A673 (cell line): Measurements from ENCODE around the gene CNPPD1. TPM values are rescaled to one million over a fixed set of nuclear protein-coding genes. Genes with fewer than 3 reads are reported as not detected.

ENCODE experiments used
- BruUV-seq: library from RNA; stranded (reverse); fragments of 400-500 nt; replicated peaks from 2 replicates; lab custom pipeline; 2021; lab: Mats Ljungman, UMichigan
- CTCF ChIA-PET: fragments of 300-600 bp; sonication (Branson Sonifier 250); formaldehyde crosslinking; loops from one replicate; lab custom pipeline; 2022; ENCODE audit warnings: antibody characterized with exemption; lab: Charles Lee
- POLR2A ChIA-PET: fragments of 300-600 bp; sonication (Branson Sonifier 250); formaldehyde crosslinking; loops from one replicate; lab custom pipeline; 2022; ENCODE audit warnings: antibody characterized with exemption; ENCODE audit not compliant: low non-redundant PET; lab: Charles Lee
- DNase-seq: peaks from one replicate; pipeline ENCODE4 v3.0.0-alpha.2; 2015; ENCODE audit warnings: low spot score
- H3K27ac ChIP-seq: fragments of 200-600 bp; sonication (generic); 2 replicates; pipeline ENCODE4 v1.5.1; 2016; ENCODE audit warnings: mixed run types, low read depth, mild to moderate bottlenecking, mixed read lengths, antibody characterized with exemption, low read length; ENCODE audit not compliant: poor library complexity, severe bottlenecking
- H3K27me3 ChIP-seq: fragments of 200-600 bp; sonication (generic); replicated peaks from 2 replicates; pipeline ENCODE4 v1.6.1; 2017; ENCODE audit warnings: mixed run types, low read depth, mild to moderate bottlenecking, mixed read lengths, antibody characterized with exemption, low read length; ENCODE audit not compliant: insufficient read depth, poor library complexity
- H3K36me3 ChIP-seq: fragments of 200-600 bp; sonication (generic); 2 replicates; pipeline ENCODE4 v1.6.1; 2016; ENCODE audit warnings: mixed run types, mild to moderate bottlenecking, mixed read lengths, antibody characterized with exemption, low read length; ENCODE audit not compliant: insufficient read depth, poor library complexity, severe bottlenecking
- H3K4me1 ChIP-seq: fragments of 200-600 bp; sonication (generic); 2 replicates; pipeline ENCODE4 v1.6.1; 2017; ENCODE audit warnings: mixed run types, mild to moderate bottlenecking, mixed read lengths, antibody characterized with exemption, low read length; ENCODE audit not compliant: insufficient read depth, poor library complexity, severe bottlenecking
- H3K4me3 ChIP-seq: fragments of 200-600 bp; sonication (generic); 2 replicates; pipeline ENCODE4 v1.5.1; 2016; ENCODE audit warnings: low read depth, mixed run types, mild to moderate bottlenecking, mixed read lengths, low read length; ENCODE audit not compliant: poor library complexity, severe bottlenecking
- H3K9me3 ChIP-seq: fragments of 200-600 bp; sonication (generic); 2 replicates; pipeline ENCODE4 v1.6.1; 2016; ENCODE audit warnings: mixed run types, low read depth, mild to moderate bottlenecking, mixed read lengths, antibody characterized with exemption, low read length; ENCODE audit not compliant: poor library complexity, severe bottlenecking
- CTCF ChIP-seq: fragments of 300-800, 200-600 bp; sonication (generic); conservative IDR thresholded peaks from 2 replicates; pipeline ENCODE4 v1.5.1; 2017; ENCODE audit warnings: low read depth, mild to moderate bottlenecking, antibody characterized with exemption, low read length, moderate library complexity, mixed read lengths
- EZH2 ChIP-seq: fragments of 200-600 bp; sonication (generic); IDR thresholded peaks from 2 replicates; pipeline ENCODE4 v1.6.1; 2017; ENCODE audit warnings: borderline replicate concordance, low read depth, mild to moderate bottlenecking, mixed read lengths, antibody characterized with exemption, low read length; ENCODE audit not compliant: poor library complexity, severe bottlenecking
- intact Hi-C: fragments of 100-400 bp; cut with micrococcal nuclease; formaldehyde crosslinking; loops from one replicate; pipeline ENCODE4 v1.10.0; 2022; ENCODE audit not compliant: unreplicated experiment
- total RNA-seq: library from RNA; stranded (reverse); gene quantifications from 2 replicates; pipeline ENCODE4 v1.2.3, GENCODE V29; 2021

Gene CNPPD1
- total RNA-seq, 1 experiment from 2014 or later = 38.0 TPM

GRCh38 chr2:219175928-219176817 is 552 bp downstream of the CNPPD1 start:
- no TSS peak for BruUV-seq
- ChIA-PET POLR2A (interaction anchor here (0.7 kb wide), 1 partner anchor 29 kb away, joined by 3 read pairs; no protein-coding TSS in a partner anchor), CTCF (interaction anchor here (0.5 to 1.6 kb wide), 4 partner anchors 17 to 119 kb away, joined by 3 to 7 read pairs (median 5); no protein-coding TSS in a partner anchor)
- H3K27ac ChIP-seq = peak overlapping the region; percentile 81
- H3K4me1 ChIP-seq = peaks cover 5% of the 10 kb centered on the region
- peak; percentile 36 for DNase-seq
- H3K4me3 ChIP-seq = peak overlapping the region; percentile 96
- intact Hi-C loops = loop anchor here (5.0 kb wide), 2 partner anchors 41 to 121 kb away; partner anchors contain the start of gene ABCB6
- H3K27me3 ChIP-seq = no peaks in the 10 kb centered on the region
- TF ChIP-seq CTCF = no peak
- no peak for TF ChIP-seq EZH2
- peaks cover 16% of the 10 kb centered on the region for H3K36me3 ChIP-seq
- H3K9me3 ChIP-seq = no peaks in the 10 kb centered on the region

GRCh38 chr2:219175486-219175885 is 1.2 kb downstream of the CNPPD1 start:
- no peak for DNase-seq
- H3K27me3 ChIP-seq = no peaks in the 10 kb centered on the region
- H3K9me3 ChIP-seq = no peaks in the 10 kb centered on the region
- H3K27ac ChIP-seq = no peak overlapping the region
- H3K36me3 ChIP-seq = peaks cover 9% of the 10 kb centered on the region
- peaks cover 5% of the 10 kb centered on the region for H3K4me1 ChIP-seq
- no peak for TF ChIP-seq EZH2
- TF ChIP-seq CTCF = no peak
- ChIA-PET CTCF (interaction anchor here (1.6 kb wide), 1 partner anchor 32 kb away, joined by 4 read pairs; no protein-coding TSS in a partner anchor), POLR2A (no interaction called here)
- no TSS peak for BruUV-seq
- intact Hi-C loops = loop anchor here (5.0 kb wide), 2 partner anchors 42 to 122 kb away; partner anchors contain the start of gene ABCB6
- H3K4me3 ChIP-seq = peak overlapping the region; percentile 96

- DNase-seq = no peak
- no peak for TF ChIP-seq EZH2
- no peak for TF ChIP-seq CTCF
- Histone ChIP-seq H3K36me3 (peaks cover 4% of the 10 kb centered on the region), H3K9me3 (no peaks in the 10 kb centered on the region), H3K27me3 (no peaks in the 10 kb centered on the region), H3K4me3 (no peak overlapping the region), H3K27ac (no peak overlapping the region), H3K4me1 (peaks cover 5% of the 10 kb centered on the region)
- CTCF ChIA-PET = no interaction called here
- POLR2A ChIA-PET = no interaction called here
- intact Hi-C loops = loop anchor here (5.0 kb wide), 2 partner anchors 42 to 122 kb away; partner anchors contain the start of gene ABCB6
- BruUV-seq = no TSS peak
Measured at GRCh38 chr2:219174801-219175200, 1.9 kb downstream of the CNPPD1 start.
